Sigmoid colon (tissue), 4 donors: ENCODE results near the gene B4GALNT3.

Experiments
- CTCF ChIP-seq, 4 experiments: fragments of 450-650 bp in 3 of 4; fragments of 200-600 bp in 1 of 4; IDR thresholded peaks; one replicate each; pipeline ENCODE4 v1.5.1; 2016 to 2019; ENCODE audit warnings: antibody characterized with exemption in 4 of 4, mild to moderate bottlenecking in 3 of 4, moderate library complexity in 2 of 4
- EP300 ChIP-seq, 4 donors: sonication (generic); formaldehyde crosslinking; IDR thresholded peaks; one replicate each; pipeline ENCODE4 v1.6.1; 2017; ENCODE audit warnings: antibody characterized with exemption in 4 of 4
- POLR2A ChIP-seq, 2 donors: fragments of 450-650 bp; IDR thresholded peaks; one replicate each; pipeline ENCODE4 v1.6.1; 2016; ENCODE audit warnings: antibody characterized with exemption in 2 of 2, mild to moderate bottlenecking in 2 of 2, moderate library complexity in 2 of 2
- POLR2AphosphoS5 ChIP-seq, 4 donors: sonication (generic); formaldehyde crosslinking; IDR thresholded peaks; one replicate each; pipeline ENCODE4 v1.6.1; 2017; ENCODE audit warnings: antibody characterized with exemption in 4 of 4

DNA sequence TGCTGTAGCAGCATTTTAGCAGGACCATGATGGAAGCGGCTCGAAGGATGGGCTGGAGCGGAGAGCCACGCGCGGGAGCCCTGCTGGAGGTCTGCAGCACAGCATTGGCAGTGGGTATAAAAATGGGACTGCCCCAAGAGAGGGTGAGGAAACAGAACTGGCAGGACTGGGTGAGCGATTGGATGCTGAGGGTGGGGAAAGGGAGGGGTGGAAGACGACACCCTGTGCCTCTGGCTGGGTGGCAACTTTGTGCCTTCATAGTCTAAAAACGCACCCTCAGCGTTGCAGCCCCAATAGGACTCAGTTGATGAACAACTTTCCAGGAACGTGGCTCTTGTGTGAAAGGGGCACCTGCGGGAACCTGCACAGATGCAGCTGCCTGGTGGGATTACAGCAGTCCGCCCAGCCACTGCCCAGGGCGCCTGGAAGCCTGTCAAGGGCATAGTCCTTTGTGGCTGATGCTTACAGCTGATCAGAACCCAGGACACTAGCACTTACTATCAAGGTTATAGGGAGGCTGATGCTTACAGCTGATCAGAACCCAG lies 130.5 kb downstream of the B4GALNT3 start:
- TF ChIP-seq CTCF (IDR thresholded peaks at IDR 0.05) (no peak), EP300 (IDR thresholded peaks at IDR 0.05) (no peak), POLR2A (IDR thresholded peaks at IDR 0.05) (no peak), POLR2AphosphoS5 (IDR thresholded peaks at IDR 0.05) (no peak)
